Panc1 (cell line): ENCODE data around the gene LRRC3C.

Source experiments
- POLR2AphosphoS5 ChIP-seq: IDR thresholded peaks from 2 replicates; pipeline ENCODE4 v1.6.1; 2012; ENCODE audit warnings: mild to moderate bottlenecking, low read depth, low read length, moderate library complexity
- SIN3A ChIP-seq: IDR thresholded peaks from 2 replicates; pipeline ENCODE4 v1.6.1; 2012; ENCODE audit warnings: low read depth, mild to moderate bottlenecking, low read length, moderate library complexity, borderline replicate concordance; ENCODE audit not compliant: insufficient read depth
- TCF7L2 ChIP-seq: IDR thresholded peaks from 2 replicates; pipeline ENCODE4 v1.6.1; 2011; ENCODE audit warnings: mild to moderate bottlenecking, low read depth, low read length, inconsistent platforms
- TF ChIP-seq, protein P1 (sequence below): fragments of 450-650 bp; IDR thresholded peaks from 2 replicates; pipeline ENCODE4 v1.5.1; 2017; ENCODE audit warnings: mild to moderate bottlenecking

- TF ChIP-seq, protein P1, sequence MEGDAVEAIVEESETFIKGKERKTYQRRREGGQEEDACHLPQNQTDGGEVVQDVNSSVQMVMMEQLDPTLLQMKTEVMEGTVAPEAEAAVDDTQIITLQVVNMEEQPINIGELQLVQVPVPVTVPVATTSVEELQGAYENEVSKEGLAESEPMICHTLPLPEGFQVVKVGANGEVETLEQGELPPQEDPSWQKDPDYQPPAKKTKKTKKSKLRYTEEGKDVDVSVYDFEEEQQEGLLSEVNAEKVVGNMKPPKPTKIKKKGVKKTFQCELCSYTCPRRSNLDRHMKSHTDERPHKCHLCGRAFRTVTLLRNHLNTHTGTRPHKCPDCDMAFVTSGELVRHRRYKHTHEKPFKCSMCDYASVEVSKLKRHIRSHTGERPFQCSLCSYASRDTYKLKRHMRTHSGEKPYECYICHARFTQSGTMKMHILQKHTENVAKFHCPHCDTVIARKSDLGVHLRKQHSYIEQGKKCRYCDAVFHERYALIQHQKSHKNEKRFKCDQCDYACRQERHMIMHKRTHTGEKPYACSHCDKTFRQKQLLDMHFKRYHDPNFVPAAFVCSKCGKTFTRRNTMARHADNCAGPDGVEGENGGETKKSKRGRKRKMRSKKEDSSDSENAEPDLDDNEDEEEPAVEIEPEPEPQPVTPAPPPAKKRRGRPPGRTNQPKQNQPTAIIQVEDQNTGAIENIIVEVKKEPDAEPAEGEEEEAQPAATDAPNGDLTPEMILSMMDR, result no peak
- no peak for TF ChIP-seq TCF7L2
- no peak for TF ChIP-seq POLR2AphosphoS5
- no peak for TF ChIP-seq SIN3A
Measured at GRCh38 chr17:39939106-39939505, 11.6 kb downstream of the LRRC3C start.
